ENCODE data around the gene SHISA5.

Gene SHISA5

DNA sequence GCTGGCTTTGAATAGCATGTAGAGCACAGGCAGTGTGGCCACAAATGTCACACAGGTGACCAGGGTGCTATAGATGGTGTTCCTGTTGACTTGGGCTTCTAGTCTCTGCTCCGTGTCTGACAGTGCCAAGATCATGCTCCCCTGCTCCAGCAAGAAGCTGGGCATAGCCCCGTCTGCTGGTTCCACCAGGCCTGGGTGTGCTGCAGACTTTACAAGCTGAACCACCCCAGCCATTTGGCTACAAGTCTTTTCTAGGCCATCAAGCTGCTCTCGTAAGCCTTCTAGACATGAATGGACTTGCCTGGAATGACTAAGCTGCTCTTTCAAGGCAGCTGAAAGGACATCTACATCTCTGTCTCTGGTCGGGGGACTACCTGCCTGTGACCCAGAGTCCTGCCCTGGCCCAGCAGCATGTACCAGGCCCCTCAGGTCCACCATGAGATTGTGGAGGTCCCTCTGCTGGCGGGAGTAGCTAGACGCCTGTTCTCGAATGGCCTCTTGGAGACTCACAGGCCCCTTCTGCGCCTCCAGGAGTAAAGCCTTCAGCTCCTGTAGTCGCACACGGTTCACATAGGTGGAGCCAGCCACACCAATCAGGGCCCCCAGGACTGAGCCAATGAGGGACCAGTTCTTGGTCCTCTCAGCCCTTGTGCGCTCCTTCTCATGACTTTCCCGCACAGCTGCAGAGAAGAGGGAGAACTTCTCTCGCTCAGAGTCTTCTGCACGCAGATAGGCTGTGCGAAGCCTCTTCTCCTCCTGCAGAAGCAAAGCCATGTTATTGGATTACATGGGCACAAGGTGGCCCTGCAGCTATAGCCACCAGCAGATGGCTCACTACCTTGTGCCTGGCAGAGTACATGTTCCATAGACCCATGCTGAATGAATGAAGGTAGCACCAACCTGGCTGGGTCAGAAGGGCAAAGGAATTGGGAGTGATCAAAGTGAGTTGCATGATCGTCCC is 71.3 kb downstream of the SHISA5 start:
- no peak for DNase-seq (ENCODE audit: low spot score)
- TF ChIP-seq, protein P1, sequence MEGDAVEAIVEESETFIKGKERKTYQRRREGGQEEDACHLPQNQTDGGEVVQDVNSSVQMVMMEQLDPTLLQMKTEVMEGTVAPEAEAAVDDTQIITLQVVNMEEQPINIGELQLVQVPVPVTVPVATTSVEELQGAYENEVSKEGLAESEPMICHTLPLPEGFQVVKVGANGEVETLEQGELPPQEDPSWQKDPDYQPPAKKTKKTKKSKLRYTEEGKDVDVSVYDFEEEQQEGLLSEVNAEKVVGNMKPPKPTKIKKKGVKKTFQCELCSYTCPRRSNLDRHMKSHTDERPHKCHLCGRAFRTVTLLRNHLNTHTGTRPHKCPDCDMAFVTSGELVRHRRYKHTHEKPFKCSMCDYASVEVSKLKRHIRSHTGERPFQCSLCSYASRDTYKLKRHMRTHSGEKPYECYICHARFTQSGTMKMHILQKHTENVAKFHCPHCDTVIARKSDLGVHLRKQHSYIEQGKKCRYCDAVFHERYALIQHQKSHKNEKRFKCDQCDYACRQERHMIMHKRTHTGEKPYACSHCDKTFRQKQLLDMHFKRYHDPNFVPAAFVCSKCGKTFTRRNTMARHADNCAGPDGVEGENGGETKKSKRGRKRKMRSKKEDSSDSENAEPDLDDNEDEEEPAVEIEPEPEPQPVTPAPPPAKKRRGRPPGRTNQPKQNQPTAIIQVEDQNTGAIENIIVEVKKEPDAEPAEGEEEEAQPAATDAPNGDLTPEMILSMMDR (IDR thresholded peaks at IDR 0.05; ENCODE audit: borderline replicate concordance, control extremely low read depth, extremely low read depth, insufficient read depth, missing control alignments): peak; percentile 12
- in situ Hi-C loops (cut with MboI; ENCODE audit: low sequenced_read_pairs, unreplicated experiment): loop anchor here (10.0 kb wide), 1 partner anchor 158 kb away; no protein-coding TSS in a partner anchor

DNA sequence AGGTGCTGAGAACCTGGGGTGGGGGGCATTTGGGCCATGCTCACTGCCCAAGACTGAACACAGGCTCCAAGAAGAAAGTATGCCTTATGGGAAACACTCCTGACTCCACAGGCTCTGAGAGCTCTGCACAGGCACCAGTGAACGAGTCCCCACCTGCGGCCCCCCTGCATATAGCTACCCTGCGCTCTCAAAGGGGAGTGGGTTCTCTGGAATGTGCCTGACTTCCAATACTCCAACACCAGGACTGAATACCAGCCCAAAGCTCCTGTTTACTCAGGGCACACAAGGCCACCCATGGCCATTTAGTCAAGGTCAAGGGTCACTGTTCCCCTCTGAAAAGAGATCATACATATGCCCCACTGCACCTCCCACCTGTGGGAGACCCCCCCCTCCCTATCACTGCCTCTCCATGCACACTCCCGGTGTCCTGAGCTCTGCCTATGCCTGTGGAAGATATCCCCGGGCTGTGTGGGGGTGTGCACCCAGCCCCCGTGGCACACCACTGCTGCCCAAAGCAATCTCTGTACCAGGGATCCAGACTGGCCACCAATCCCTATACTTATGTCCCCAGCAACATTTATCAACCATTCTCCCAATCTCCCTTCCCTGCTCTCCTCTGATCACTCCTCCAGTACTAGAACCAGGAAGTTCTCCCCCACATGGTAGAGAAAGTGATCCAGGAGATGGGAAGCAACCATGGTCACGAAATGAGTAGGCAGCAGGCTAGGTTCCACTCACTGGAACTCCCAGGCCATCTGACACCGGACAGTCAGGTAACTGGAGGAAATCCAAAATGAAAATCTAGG is 72.5 kb downstream of the SHISA5 start:
- in situ Hi-C loops (cut with MboI; ENCODE audit: low sequenced_read_pairs, unreplicated experiment): loop anchor here (10.0 kb wide), 1 partner anchor 157 kb away; no protein-coding TSS in a partner anchor
- TF ChIP-seq, protein P1 (IDR thresholded peaks at IDR 0.05; ENCODE audit: borderline replicate concordance, control extremely low read depth, extremely low read depth, insufficient read depth, missing control alignments): no peak
- no peak for DNase-seq (ENCODE audit: low spot score)

DNA sequence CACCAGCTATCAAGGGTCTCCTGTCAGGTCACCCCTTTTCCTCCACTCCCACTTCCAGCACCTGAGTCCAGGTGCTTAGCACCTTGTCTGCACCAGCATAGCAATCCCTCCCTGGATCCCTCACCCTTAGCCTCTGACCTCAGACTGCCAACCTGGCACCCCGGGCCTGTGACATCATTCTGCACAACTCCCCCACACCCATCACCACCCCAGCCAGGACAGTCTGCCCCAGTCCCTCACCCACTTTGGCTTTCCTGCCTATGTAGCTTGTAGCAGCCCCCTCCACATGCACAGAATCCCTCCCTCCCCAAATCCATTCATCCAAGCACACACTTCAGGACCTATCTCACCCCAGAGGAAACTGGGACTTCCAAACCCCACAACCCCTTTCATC is 73.3 kb downstream of the SHISA5 start:
- TF ChIP-seq, protein P1 (IDR thresholded peaks at IDR 0.05; ENCODE audit: borderline replicate concordance, control extremely low read depth, extremely low read depth, insufficient read depth, missing control alignments): no peak
- DNase-seq (ENCODE audit: low spot score): no peak
- in situ Hi-C loops (cut with MboI; ENCODE audit: low sequenced_read_pairs, unreplicated experiment): loop anchor here (10.0 kb wide), 1 partner anchor 156 kb away; no protein-coding TSS in a partner anchor

DNA sequence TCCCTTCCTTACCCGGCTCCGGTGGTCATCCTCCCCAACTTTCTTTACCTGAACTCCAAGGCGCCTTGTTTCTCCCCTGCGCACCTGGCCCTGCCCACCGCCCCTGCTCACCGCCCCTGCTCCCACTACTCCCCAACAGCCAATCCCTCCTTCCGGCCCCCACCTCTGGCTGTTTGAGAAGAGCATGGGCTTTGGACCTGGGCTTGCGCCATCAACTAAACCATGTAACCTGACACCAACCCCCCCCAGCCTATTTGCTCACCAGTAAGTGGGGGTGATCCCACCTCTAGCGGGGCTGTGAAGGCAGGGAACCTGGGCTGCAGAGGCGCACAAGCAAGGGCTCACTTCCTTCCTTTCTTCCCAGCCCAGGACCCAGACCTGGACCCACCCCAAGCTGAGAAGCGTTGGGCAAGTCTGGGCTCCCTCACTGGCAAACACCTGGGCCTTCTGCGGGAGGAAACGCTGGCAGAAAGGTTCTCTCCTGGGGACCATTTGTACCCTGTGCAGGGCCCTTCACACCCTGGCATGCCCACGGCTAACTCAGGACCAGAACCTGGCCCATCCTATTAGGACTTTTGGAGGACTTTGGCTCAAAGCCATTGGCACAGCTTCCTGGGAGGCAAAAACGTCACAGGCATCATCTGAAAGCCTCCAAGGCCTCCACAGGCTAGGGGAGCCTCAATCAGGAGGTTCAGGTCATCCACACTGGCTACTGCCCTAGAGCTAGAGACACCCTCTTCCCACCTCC is 73.8 kb downstream of the SHISA5 start, which contains the start of gene PLXNB1:
PLXNB1 (minus strand) TSS at position 127 of the 748 bp plus-strand sequence. CDS start 5,475 bp downstream, outside the sequence.
- in situ Hi-C loops (cut with MboI; ENCODE audit: low sequenced_read_pairs, unreplicated experiment): loop anchor here (10.0 kb wide), 1 partner anchor 155 kb away; no protein-coding TSS in a partner anchor
- no peak for DNase-seq (ENCODE audit: low spot score)
- TF ChIP-seq, protein P1 (IDR thresholded peaks at IDR 0.05; ENCODE audit: borderline replicate concordance, control extremely low read depth, extremely low read depth, insufficient read depth, missing control alignments): no peak

DNA sequence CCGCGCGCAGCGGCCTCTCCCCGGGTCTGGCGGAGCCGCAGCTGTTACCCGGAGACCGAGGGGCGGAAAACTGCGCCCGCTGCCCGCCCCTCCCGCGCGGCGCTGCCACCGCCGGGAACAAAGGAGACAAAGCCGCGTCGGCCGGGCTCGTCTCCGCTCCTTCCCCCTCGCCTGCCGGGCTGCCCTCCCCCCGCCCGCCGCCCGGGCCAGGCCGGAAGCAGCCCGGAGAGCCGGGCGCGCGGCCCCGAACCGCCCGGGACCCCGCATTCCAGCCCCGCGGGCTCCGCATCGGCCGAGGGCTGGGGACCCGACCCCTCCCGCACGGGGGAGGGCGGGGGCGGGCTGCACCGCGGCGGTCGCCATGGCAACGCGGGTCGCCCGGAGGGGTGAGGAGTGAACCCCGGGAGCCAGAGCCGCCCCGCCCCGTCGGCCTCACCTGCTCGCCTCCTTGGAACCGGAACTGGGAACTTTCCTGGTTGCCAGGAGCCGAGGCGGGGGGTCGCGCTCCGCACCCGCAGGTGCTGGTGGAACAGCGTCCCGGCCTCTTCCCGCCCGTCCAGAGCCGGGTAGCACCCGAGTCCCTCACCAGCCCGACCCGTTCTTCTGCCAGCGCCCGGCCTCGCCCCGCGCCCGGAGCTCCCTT is 74.5 kb downstream of the SHISA5 start:
- in situ Hi-C loops (cut with MboI; ENCODE audit: low sequenced_read_pairs, unreplicated experiment): no loop called here
- peak; percentile 85 for DNase-seq (ENCODE audit: low spot score)

More for the DNA sequence above, 74.5 kb downstream of the SHISA5 start:
- TF ChIP-seq, protein P1 (IDR thresholded peaks at IDR 0.05; ENCODE audit: borderline replicate concordance, control extremely low read depth, extremely low read depth, insufficient read depth, missing control alignments): no peak
